Measurements from ENCODE around the gene AP5S1.
"Not testable (repeated sequence)": the region's sequence is repeated elsewhere in the genome, so short reads cannot be mapped to it uniquely, and the experiment has no call there.

Gene AP5S1

DNA sequence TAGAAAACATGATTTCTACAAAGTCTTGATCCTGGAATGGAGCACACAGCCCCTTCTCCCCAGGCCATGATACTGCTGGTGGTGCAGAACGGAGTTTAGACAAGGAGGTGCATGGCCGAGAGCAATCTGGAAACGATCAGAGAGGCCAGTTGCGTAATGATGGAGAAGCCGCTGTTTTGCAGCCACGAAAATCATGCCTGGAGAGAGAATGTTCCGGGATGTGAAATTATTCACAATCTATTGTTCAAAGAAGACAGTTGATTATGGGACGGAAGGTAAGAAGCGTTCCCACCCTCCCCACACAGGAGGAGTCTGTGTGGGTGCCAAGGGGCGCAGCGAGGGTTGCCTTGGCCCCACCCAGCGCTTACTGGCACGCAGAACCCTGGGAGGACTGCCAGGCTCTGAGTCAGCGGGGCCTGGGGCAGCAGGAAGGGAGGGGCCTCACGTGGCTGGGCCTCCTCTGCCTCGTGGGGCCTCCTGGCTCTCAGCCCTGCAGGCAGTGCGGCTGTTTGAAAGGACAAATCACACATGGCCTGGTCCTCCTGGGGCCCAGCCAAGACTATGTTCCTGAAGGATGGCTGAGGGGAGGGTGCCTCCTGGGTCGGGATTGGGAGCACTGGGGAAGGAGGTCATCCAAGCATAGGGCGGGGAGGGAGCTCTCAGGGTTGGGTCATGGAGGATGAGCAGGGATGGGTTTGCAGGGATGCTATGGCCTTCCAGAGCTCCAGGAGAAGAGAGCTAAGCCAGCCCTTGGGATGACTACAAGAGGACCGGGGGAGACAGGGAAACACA, 8.7 kb upstream of the AP5S1 start:
- H3K4me3 ChIP-seq (ENCODE audit: low read depth, low read length): no peak overlapping the region

DNA sequence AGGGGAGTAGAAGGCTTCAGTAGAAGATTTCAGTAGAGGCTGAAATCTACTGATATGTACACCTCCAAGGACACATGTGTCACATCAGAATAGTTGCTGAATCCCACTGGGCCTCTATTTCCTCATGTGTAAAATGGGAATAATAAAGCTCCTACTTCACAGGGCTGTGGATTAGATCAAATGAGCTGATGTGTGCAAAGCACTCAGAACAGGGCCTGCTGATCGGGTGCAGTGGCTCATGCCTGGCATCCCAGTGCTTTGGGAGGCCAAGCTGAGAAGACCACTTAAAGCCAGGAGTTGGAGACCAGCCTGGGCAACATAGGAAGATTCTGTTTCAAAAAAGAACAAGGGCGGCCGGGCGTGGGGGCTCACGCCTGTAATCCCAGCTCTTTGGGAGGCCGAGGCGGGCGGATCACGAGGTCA, 8.1 kb upstream of the AP5S1 start:
- no peak overlapping the region for H3K4me3 ChIP-seq (ENCODE audit: low read depth, low read length)

DNA sequence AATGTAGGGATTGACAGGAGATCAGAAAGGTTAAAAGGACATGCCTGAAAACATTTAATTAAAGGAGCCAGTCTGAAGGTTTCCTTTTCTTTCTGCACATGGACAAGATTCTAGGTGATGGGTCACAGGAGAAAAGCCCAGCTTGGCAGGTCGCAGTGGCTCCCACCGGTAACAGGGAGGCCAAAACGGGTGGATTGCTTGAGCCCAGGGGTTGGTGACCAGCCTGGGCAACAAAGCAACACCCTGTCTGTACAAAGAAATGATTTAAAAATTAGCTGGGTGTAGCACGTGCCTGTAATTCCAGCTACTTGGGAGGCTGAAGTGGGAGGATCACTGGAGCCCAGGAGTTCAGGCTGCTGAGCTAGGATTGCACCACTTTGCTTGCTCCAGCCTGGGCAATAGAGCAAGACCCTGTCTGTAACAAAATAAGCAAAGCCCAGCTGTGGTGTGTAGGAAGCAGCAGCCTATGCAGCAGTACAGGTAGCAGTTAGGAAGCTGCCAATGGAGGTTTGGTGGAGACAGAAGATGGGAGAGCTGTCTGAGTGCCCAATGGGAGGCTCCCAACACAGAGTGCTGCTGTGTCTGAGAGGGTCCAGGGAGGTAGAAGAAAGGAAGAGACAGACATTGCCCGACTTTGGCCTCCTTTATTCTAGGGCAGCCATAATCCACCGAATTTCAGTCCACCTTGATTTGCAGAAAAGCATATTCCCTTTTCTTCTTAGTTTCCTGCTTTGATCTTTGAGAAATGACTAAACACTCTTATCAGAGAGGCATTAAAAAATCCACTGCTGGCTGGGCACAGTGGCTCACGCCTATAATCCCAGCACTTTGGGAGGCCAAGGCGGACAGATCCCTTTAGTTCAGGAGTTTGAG, 7.1 kb upstream of the AP5S1 start:
- no peak overlapping the region for H3K4me3 ChIP-seq (ENCODE audit: low read depth, low read length)

DNA sequence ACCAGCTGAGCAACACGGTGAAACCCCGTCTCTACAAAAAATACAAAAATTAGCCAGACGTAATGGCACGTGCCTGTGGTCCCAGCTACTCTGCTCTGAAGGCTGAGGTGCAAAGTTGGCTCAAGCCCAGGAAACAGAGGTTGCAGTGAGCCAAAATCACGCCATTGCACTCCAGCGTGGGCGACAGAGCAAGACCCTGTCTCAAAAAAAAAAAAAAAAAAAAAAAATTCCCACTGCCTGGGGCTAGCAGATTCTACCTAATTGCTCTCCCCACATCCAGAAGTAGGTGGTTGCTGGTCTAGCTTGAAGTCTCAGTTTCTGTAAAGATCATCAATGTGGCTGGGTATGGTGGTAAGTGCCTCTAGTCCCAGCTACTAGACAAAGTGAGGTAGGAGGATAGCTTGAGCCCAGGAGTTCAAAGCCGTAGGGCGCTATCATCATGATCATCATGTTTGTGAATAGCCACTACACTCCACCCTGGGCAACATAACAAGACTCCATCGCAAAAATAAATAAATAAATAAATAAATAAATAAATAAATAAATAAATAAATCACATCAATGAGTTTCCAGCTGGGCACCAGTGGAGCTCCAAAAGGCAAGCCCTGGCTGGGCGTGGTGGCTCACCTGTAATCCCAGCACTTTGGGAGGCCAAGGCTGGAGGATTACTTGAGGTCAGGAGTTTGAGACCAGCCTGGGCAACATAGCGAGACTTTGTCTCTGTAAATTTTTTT, 6.3 kb upstream of the AP5S1 start:
- no peak overlapping the region for H3K4me3 ChIP-seq (ENCODE audit: low read depth, low read length)

GRCh38 chr20:3814928-3815495, 5.3 kb upstream of the AP5S1 start:
- no peak overlapping the region for H3K4me3 ChIP-seq (ENCODE audit: low read depth, low read length)

- no peak overlapping the region for H3K4me3 ChIP-seq (ENCODE audit: low read depth, low read length)
Measured at GRCh38 chr20:3815703-3816315, 4.5 kb upstream of the AP5S1 start.

GRCh38 chr20:3818155-3819151, 1.9 kb upstream of the AP5S1 start:
- no peak overlapping the region for H3K4me3 ChIP-seq (ENCODE audit: low read depth, low read length)

- H3K4me3 ChIP-seq (ENCODE audit: low read depth, low read length): peak overlapping the region; percentile 93
Measured at GRCh38 chr20:3819411-3820047, 818 bp upstream of the AP5S1 start.

- H3K4me3 ChIP-seq (ENCODE audit: low read depth, low read length): peak overlapping the region; percentile 93
Measured at GRCh38 chr20:3820901-3821727, 767 bp downstream of the AP5S1 start.

GRCh38 chr20:3821996-3822395, 1.6 kb downstream of the AP5S1 start:
- no peak overlapping the region for H3K4me3 ChIP-seq (ENCODE audit: low read depth, low read length)

GRCh38 chr20:3823881-3824280, 3.5 kb downstream of the AP5S1 start:
- no peak overlapping the region for H3K4me3 ChIP-seq (ENCODE audit: low read depth, low read length)

DNA sequence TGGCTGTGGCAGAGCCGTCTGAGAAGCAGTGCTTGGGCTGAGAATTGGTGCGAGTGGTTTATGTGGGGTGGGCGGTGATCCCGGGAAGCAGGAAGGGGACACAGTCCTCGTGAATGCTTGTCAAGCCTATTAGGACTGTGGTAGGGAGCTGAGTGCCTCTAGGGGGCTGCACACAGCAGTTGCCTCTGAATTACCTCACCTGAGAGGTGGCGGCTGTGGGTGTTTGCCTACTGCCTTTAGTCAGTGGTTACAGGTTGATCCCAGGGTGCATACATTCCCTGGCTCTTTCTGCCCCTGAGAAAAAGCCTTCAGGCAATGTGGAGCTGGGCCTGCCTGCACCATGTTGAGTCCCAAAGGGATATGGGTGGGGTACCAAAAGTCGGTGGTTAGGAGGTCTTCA, 5.2 kb downstream of the AP5S1 start:
- no peak overlapping the region for H3K4me3 ChIP-seq (ENCODE audit: low read depth, low read length)

- no peak overlapping the region for H3K4me3 ChIP-seq (ENCODE audit: low read depth, low read length)
Measured at GRCh38 chr20:3826420-3826819, 6.1 kb downstream of the AP5S1 start.

DNA sequence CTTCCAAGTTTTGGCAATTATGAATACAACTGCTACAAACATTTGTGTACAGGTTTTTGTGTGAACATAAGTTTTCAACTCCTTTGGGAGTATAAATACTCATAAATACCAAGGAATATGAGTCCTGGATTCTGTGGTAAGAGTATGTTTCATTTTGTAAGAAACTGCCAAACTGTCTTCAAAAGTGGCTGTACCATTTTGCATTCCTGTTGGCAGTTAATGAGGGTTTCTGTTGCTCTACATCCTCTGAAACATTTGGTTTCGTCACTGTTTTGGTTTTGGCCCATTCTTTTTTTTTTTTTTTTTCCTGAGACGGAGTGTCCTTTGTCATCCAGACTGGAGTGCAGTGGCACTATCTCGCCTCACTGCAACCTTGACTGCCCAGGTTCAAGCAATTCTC, 8.5 kb downstream of the AP5S1 start:
- no peak overlapping the region for H3K4me3 ChIP-seq (ENCODE audit: low read depth, low read length)

GRCh38 chr20:3829891-3830290, 9.5 kb downstream of the AP5S1 start:
- H3K4me3 ChIP-seq (ENCODE audit: low read depth, low read length): not testable (repeated sequence)

GRCh38 chr20:3836132-3836531, 15.8 kb downstream of the AP5S1 start:
- no peak overlapping the region for H3K4me3 ChIP-seq (ENCODE audit: low read depth, low read length)

DNA sequence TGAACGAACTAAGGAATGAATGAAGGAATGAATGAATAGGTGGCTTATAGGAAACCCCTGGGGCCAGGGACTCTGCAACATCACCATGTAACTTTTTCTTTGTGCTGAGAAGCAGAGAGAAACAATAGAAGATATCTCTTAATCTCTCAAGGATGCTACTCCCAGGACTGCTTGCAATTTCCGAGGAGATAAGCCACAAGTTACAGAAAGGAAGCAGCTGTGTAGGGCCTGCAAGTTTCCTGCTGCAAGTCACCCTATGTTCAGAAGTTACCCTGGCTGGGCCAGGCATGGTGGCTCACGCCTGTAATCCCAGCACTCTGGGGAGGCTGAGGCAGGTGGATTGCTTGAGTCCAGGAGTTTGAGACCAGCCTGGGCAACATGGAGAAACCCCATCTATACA, 19.0 kb downstream of the AP5S1 start:
- H3K4me3 ChIP-seq (ENCODE audit: low read depth, low read length): no peak overlapping the region

- not testable (repeated sequence) for H3K4me3 ChIP-seq (ENCODE audit: low read depth, low read length)
Measured at GRCh38 chr20:3840201-3840600, 19.9 kb downstream of the AP5S1 start.

Measured in iPS-11a (cell line).